Measurements from ENCODE around the gene HEBP1.

The HEBP1 gene

GRCh38 chr12:13023811-13024530 lies 23.9 kb upstream of the HEBP1 start:
- no peak for DNase-seq

- DNase-seq: no peak
These were observed 22.8 kb upstream of the HEBP1 start for GRCh38 chr12:13022851-13023271.

DNA sequence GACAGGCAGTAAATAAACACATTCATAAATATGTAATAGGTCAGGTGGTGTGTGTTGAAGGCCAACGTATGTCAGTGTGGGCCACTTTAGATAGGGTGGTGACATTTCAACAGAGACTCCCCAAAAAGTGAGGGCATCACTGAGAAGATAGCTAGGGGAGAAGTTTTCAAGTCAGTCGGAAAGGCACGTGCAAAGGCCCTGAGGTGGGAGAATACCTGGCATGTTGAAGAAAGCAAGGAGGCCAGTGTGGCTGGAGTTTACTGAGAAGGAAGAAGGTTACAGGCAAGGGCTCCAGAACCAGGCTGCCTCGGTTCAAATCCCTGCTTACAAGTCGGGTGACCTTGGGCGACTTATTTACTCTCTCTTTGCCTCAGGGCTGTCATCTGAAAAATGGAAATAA lies 11.0 kb upstream of the HEBP1 start:
- no peak for DNase-seq

GRCh38 chr12:13008741-13009380 lies 8.8 kb upstream of the HEBP1 start:
- no peak for DNase-seq

DNA sequence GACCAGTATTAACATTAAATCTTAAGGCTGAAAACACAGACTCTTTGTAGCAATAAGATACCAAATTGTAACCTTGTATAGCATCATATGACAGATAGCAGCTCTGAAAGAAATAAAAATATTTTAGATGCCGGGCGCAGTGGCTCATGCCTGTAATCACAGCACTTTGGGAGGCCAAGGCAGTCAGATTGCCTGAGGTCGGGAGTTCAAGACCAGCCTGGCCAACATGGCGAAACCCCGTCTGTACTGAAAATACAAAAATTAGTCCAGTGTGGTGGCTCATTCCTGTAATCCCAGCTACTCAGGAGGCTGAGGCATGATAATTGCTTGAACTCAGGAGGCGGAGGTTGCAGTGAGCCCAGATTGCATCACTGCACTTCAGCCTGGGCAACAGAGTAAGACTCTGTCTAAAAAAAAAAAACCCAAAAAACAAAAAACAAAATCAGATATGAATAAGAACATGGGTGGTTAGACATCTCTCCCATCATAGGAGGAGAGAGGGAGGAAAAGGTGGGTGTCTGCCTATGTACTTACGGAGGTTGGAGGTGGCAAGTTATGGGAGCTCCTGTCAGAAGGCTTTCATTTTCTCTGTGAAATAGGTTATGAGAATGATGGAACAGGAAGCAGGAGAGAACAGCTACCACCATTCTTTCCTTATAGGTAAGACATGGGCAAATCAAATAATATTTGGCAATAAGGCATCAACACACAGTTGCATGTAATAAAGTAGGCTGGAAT lies 7.6 kb upstream of the HEBP1 start:
- no peak for DNase-seq

DNA sequence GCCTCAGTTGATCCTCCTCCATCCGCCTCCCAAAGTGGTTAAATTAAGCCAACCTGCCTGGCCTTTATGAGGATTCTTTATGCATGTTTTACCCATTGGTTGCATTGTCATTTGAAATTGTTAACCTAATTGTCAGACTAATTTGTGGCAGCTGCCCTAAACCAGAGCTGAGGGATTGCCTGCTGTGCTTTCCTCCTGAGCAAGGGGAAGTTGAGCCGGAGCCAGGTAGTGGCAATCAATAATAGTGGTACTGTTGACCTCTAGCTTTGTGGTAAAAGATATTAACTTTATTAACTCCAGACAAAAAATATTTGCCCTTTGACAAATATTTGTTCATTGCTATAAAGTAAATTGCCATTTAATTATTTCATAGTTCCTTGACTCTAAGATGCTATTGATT lies 5.6 kb upstream of the HEBP1 start:
- no peak for DNase-seq

GRCh38 chr12:13004986-13005385 lies 4.9 kb upstream of the HEBP1 start:
- DNase-seq: no peak

- DNase-seq: no peak
These were observed 4.3 kb upstream of the HEBP1 start for GRCh38 chr12:13004361-13004760.

GRCh38 chr12:13002301-13003097 lies 2.4 kb upstream of the HEBP1 start:
- DNase-seq: no peak

DNA sequence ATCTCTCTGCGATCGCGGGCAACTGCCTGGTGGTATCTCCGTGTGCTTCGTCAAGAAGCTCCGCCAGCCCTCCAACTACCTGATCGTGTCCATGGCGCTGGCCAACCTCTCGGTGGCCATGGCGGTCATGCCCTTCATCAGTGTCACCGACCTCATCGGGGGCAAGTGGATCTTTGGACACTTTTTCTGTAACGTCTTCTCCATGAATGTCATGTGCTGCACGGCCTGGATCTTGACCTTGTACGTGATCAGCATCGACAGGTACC lies 1.6 kb upstream of the HEBP1 start:
- no peak for DNase-seq

- peak; percentile 81 for DNase-seq
These were observed 1.1 kb upstream of the HEBP1 start for GRCh38 chr12:13000925-13001774.

DNA sequence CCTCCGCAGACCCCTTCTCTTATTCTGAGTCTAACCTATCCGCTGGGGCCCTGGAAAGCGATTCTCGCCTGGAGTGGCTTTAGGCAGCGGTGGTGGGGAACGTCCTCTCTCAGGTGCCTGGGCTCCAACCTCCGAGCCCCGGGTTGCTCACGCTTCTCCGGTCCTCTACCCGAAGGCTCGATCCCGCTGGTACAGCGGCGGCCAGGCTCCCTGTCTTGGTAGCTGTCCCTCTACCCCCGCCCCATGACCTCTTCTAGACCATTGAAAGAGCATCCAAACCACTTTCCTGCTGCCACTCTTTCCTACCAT lies 505 bp upstream of the HEBP1 start:
- DNase-seq: no peak

DNA sequence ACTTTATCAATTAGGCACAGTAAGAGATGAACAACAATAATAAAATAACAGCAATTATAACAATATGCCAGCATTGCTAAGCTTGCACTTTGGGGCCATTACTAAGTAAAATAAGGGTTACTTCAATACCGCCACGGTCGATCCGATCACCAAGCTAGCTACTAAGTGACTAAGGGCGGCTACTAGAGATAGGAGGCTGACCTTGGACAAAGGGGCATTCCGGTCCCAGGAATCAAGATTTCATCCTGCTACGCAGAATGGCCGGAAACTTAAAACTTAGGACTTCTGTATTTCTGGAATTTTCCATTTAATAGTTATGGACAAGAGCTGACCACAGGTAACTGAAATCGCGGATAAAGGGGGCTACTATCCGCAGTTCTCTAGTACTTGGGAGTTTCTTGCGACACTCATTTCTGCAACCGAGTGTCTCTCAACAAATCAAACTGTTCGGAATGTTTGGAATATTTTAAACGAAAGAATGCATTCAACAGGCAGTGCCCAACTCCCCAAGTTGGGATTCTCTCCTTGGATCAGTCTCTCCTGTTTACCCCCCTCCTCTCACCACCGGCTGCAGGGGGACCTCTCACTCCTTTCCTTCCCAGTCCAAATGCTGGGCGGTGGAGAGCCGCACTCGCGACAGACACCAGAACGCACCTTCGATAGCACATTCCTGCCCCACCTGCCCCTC lies 650 bp downstream of the HEBP1 start:
- DNase-seq: peak; percentile 43

- DNase-seq: no peak
These were observed 1.8 kb downstream of the HEBP1 start for GRCh38 chr12:12998248-12998647.

DNA sequence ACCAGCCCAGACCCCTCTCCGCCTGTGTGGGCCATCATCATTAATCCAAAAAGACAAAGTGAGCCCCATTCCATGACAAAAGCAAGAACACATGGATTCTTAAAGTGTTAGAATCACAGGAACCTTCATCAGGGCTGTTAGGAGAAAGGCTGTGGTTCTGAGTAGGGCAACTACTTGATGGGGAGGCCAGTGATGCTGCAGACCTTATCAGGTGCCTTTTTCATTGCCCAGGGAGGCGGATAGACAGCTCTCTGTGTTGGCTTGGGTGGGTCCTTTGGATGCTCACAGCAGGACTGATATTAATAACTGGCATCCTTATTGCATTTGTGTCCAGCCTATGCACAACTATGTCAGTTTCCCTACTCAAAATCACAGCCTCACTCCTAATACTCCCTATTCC lies 2.3 kb downstream of the HEBP1 start:
- no peak for DNase-seq

DNA sequence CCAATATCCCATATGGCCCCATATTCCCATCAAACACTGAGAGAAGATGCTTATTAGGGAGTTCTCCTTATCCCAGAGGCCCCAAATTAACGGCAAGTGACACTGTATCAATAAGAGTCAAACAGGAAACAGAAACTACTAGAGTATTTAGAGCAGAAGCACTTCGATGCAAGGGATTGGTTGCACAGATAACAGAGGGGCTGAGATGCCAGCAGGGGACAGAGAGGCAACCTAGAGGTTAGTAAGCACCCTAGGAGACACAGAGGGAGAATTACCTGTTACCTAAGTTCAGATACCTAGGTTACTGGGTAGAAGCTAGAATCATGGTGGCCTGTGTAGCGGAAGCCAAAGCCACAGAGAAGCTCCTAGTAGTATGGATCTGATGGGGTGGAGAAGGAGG lies 2.9 kb downstream of the HEBP1 start:
- DNase-seq: no peak

DNA sequence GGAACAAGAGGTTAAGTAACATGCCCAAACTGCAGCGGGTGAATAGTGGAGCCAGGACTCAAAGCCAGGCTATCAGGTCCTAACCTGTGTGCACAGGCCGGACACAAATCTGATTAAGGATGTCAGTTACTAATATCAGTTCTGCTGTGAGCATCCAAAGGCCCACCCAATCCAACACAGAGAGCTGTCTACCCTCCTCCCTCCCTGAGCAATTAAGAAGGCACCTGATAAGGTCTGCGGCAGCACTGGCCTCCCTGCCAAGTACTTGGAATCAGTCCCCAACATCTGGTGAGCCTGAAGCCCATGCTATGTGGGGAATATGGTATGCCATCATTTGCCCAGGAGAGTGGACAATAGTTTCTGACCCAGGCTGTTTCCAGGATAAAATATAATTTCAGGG lies 3.9 kb downstream of the HEBP1 start:
- DNase-seq: no peak

DNA sequence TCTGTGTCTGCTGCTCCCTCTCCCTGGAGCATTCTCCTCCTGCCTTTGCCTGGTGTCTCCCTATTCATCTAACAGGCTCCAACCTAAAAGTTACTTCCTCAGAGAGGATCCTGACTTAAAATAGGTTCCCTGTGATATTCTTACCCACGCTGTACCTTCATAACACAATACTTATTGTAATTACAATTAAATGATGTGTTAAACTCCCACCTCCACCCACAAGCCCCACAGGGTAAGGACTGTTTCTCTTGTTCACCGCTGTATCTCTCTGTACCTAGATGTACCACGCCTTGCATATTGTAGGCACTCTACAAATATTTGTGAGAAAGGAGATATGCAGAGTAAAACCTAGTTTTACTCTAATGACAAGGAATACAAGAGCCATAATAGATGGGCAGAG lies 5.0 kb downstream of the HEBP1 start:
- DNase-seq: no peak

- DNase-seq: no peak
These were observed 6.7 kb downstream of the HEBP1 start for GRCh38 chr12:12993367-12993766.

DNA sequence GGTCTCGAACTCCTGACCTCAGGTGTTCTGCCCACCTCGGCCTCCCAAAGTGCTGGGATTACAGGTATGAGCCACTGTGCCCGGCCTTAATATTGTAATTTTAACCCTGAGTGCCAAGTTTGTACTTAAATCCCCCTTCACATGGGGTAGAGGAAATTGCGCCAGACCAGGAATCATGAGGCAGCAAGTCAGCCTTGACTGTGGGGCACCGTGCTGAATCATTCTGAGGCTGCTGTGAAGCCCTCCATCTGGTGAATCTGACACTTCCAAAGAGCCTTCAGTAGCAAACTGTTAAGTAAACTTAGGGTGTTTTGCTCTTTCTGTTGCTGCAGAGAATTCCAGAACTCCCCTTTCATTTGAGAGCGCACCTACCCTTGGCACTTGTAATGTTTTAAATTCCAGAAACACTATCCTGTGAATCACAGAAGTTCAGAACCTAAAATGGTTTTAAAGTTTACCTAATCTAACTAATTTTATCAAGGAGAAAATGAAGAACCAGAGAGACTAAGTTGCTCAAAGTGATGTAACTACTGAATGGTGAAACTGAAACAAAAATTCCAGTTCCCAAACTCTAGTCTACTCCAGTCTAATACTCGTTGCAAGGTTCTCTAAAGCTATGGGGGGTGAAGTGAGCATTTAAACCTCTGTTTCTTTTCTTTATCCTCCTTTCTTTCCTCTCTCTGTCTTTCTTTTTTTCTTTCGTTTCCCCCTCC lies 7.5 kb downstream of the HEBP1 start:
- DNase-seq: no peak

- no peak for DNase-seq
These were observed 9.2 kb downstream of the HEBP1 start for GRCh38 chr12:12990700-12991468.
